Hepatocyte (in vitro differentiated cells): Measurements from ENCODE around the gene BEX3.

Source experiments
- CTCF ChIP-seq: fragments of 200-600 bp; sonication (generic); IDR thresholded peaks from 2 replicates; pipeline ENCODE4 v1.5.1; 2016; ENCODE audit warnings: antibody characterized with exemption, mild to moderate bottlenecking; ENCODE audit not compliant: poor library complexity
- EZH2 ChIP-seq: fragments of 200-600 bp; sonication (generic); IDR thresholded peaks from 2 replicates; pipeline ENCODE4 v1.6.1; 2016; ENCODE audit warnings: antibody characterized with exemption, mild to moderate bottlenecking, borderline replicate concordance

DNA sequence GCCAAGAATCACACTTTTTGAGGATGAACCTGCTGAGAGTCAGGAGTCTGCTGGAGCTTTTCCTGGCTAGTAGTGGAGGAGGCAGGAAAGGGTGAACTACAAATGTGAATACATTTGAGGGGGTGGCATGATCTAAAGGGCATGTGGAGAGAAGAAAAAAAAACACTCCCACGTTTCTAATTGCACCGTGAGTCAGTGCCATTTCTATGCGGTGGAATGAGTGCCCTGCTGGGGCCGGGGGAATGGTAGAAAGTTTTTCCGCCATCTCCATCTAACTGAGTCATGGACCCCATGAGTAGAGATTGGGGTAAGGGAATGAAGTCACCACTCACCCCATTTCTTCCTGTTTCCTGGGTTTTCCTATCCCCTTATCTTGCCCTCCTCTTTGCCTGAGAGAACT lies 19.8 kb downstream of the BEX3 start:
- TF ChIP-seq CTCF (no peak), EZH2 (no peak)
